ENCODE results near the gene PNKP.

PNKP gene

DNA sequence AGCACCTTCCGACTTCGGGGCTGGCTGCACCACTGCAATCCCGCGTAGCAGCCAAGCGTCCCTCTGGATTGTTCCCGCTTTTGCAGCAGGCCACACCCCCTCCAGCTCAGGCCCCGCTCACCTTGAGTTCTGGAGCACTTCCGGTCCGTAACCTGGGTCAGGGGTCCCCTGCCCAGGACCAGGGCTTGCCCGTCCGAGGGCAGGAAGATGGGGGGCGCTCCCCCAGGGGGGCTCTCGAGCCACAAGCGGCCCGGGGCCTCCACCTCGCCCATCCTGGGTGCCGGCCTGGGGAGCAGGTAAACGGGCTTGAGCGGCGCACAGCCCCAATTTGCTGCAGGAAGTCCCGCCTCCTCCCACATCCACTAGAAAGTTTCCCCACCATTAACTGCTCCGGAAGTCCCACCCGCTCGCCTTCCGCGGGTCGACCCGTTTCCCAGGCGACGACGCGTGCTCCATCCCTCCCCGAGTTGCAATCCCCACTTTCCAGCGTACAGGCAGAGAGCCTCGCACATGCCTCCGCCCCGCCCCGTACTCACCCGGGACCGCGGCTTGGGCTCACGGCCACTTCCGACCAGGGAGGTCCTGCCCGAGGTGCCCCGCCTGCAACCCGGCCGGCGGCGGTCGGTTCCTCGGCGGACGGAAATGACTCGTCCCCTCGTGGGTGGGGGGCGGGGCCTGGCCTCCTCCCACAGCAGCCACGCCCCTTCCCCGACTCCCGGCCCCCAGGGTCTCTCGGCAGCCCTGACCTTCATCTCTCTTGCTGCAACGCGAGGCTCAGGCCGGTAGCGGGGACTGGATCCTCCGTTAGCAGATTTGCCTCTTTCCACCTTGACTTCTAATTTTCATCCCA is at the start of gene PNKP:
Gene PNKP, minus strand, starts transcription at position 644 of the 850 bp plus-strand sequence. Its CDS starts 372 bp downstream, at position 272.
- DNase-seq, result peak; percentile 78 to 91 (median 85)

DNA sequence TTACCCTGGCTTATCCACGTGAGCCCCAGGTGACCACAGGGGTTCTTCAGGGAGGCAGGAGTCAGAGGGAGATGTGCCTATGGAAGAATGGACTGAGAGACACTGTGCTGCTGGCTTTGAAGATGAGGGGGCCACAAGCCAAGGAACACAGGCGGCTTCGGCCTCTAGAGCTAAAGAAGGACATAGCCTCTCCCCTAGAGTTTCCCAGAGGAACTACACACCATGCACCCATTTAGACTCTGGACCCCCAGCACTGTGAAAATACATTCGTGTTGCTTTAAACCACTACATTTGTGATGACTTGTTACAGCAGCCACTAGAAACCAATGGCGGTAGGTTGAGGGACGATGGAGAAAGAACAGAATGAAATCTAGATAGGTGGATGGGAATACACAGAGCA is 47.9 kb upstream of the PNKP start:
- no peak for DNase-seq

DNA sequence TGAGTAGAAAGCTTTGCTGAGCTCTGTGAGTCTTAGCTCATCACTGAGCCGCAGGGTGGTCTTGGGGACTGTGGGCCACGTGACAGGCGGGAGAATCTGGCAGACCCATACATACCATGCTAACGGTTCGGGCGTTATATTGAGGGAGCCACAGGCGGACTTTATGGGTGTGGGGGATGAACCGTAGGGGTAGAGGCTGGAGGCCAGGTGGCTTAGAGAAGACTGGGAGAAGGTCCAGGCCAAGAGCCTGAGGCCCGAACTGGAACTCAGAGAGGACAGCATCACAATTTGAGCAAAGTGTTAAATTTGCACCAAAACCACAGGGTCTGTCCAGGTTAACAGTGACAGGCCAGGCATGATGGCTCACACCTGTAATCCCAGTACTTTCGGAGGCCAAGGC is 46.3 kb upstream of the PNKP start:
- no peak for DNase-seq

DNA sequence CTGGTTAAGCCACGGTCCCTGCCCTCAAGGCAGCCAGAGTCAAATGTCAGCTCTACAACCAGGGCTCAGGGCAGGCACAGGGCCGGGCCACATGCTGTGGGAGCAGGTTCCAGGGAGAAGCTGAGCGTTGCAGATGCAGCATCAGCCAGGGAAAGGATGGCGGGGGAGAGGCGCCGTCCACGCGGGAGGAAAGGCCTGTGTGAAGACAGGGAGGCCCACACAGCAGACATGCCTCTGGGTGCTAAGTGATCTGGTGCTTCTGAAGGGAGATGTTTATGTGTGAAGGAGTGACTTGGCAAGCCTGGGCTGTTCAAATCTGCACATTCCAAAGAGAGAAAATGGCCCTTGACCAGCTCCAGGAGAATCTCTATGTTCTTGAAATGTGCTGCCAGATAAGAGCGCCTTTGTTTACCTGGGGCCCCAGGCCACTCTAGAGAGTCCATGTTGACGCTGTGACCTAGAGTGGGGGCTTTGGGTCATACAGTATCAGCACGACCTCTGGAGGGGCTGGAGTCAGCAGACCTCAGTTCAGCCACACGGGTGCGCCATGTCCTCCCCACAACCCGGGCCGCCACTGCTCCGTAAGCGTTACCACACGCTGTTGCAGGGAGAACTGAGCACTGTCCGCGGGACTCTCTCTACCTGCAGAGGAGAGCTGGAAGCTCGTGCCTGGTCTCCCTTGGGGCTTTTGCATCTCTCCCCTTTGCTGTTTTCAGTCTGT is 45.7 kb upstream of the PNKP start:
- no peak for DNase-seq

DNA sequence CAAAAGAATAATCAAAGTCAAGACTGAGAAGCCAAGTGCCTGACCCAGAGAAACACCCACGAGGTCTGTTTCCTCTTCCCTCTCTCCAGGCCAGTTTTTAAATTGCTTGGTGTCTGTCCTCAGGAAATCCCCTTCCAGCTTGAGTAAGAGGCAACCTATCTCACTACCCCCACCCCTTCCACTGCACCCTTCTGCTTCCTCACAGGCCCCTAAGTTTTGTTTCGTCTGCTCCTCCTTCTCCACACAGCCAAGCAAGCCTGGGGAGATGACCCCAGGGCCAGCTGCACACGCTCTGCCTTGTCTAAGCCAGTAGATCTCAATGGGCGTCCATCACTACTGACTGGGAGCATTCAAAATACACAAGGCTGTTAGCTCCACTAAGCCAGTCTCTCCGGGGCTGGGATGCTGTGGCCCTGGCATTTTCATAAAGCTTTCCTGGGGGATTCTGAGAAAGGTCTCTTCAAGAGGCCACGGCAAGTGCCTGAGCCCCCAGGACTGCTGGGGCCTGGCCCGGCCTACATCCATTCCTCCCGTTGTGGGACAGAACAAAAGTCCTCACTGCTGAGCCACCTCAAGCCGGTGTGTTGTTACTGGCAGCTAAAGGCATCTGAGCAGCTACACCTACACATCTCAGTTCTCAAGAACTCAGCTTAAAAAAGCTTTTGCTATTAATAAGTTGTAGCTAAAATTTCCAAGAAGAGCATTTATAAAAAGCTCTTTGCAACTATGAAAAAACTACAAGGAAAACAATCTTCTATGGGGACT is 44.2 kb upstream of the PNKP start:
- no peak for DNase-seq

DNA sequence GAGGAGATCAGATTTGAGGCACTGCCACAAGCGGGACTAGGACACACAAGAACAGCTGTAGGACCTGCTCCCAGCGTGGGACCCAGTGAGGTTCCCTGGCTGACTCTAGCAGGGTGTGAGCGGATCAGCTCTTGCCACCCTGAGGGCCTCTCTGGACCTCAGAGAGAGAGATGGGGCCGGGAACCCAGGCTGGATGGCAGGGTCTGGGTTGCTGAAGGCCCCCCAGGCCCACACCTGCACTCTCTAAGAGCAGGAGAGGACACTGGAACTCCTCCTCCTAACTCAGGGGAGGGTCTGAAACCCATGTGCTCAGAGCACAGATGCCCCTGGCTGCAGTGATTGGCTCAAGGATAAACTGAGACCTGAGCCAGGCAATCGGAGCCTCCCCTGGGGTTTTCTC is 42.8 kb upstream of the PNKP start:
- DNase-seq, result no peak

DNA sequence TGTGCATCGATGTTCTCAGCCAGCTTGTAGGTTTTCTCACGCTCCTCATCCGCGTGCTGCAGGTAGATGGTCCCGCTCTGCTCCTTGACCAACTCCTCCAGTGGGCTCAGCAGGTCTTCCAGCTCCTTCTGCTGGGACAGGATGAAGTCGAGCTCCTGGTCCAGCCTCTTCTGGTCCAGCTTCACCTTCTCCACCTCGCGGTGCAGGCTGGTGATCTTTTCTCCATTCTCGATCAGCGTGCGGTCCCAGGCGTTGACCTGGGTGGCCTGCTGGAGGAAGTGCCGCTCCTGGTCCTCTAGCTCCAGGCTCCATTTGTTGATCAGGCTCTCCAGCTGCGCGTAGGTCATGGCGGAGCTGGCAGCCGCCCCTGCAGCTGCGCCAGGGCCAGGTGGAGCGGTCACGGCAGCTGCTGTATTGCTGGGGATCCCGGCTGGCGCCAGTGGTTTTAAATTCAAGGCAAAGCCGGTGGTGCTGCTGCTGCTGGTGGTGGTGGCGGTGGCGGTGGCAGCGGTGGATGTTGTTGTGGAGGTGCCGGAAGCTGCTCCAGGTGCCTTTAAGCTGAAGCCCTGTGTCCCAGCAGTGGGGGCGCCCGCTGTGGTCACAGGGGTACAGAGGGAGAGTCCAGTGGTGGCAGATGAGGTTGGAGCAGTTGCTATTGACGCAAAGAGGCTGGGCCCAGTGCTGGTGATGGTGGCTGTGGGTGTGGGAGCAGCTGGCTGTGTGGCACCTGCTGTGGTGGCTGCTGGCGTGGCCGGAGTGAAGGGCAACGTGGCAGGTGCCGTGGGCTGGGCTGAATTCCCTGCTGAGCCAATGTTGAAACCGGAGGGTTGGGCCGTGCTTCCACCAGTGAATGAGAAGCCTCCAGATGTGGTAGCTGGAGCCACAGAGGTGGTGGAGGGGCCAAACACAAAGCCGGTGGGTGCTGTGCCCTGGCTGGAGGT is 41.4 kb upstream of the PNKP start:
- DNase-seq, result no peak

DNA sequence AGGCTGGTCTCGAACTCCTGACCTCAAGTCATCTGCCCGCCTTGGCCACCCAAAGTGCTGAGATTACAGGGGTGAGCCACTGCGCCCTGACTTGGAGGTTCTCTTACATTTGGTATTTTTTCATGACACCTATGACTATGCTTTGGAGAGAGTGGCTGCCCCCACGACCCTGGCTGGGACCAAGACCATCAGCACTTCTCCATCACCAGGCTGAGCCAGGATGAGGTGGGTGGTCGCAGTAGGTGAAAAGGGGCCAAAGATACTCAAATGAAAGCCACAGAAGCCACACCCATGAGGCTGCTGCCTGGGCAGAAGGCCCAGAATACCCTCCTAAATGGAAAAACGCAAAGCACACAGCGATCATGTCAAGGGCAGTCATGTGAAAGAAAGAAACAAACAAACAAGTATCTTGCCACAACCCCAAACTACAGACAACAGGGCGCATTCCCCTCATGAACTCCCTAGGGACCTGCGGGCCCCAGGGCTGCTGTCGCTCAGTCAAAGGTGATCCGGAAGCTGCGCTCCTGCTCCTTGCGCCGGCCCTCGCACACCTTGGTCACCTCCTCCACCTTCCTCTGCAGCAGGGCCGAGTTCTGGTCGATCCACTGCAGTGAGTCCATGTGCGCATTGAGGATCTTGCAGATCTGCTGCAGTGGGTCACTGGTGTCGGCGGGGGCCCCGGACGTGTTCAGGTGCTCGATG is 40.5 kb upstream of the PNKP start:
- DNase-seq, result no peak

DNA sequence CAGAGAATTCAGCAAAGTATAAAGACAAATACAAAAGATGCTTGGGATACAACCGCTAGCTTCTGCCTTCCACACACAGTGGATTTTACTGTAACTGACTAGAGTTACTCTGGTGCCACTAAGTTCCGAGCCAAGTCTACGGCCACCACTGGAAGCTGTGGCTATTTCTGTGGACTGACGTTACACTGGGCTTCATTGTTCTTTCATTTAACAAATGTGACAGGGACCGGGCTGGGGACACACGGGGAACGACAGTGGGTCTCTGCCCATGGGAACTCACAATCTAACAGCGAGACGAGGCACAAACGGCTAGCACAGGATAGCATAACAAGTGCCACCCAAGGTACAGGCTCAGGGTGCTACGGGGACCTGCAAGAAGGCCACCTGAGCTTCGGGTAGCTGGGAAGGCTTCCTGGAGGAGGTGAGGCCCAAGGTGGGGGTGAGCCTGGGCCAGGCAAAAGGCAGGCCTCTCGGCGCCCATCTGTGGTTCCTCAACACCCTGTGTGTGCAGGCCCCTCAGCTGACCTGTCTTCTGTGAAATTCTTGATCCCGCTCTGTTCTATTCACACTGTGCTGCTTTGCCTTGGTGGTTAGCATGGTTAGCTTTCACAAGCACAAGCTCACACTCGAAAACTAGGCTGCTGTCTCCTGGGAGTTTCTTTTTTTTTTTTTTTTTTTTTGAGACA is 39.6 kb upstream of the PNKP start:
- no peak for DNase-seq

DNA sequence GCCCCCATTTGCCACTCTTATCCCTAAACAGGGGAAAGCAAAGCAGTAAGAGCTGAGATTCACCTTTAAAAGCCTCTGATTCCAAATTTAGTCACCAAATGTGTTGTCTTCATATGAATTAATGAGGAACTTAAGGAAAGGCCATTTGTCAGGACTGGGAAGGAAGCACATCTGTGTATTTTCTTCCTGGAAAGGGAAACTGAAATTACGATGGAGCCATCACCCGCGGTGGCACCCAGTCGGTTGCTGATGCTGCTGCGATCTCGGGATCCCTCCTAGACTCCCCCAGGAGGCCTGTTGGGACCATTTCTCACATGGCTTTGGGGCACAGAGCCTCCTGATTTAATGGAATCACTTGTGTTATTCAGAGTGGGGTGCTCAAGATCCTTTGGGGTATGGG is 36.8 kb upstream of the PNKP start:
- DNase-seq, result no peak

DNA sequence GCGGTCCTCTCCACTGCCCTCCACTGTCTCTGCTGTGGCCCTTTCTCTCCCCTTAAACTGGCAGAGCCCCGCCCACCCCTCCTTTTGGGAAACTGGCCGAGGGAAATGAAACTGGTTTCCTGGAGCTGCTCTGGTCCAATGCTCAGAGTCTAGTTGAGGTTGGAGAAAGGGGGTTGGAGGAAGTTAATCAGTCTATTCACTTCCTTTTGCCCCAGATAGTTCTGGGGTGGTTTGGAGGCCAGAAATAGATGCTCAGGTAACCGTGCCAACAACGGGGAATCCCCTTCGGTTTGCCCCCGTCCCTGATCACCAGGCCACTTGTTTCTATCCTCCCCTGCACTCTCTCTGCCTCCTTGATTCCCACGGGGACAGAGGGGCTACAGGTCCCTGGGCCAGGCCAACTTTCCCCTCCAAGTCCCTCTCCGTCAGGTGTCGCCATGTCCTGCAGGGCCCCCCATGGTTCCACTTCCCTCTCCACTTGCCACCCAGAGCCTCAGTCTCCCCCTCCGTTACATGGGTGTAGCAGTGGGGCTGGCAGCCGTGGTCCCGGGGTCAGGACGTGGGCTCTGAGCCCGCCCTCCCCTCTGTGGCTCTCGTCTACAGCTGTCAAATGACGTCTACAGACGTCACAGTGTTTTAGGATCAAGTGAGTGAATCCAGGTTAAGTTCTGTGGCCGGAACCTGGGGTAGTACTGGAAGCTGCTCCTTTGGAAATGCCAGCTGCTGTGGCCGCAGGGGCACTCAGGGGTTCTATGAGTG is 29.7 kb upstream of the PNKP start, which contains the start of gene IL4I1:
Gene IL4I1, minus strand, starts transcription at position 25 of the 759 bp plus-strand sequence. CDS start 727 bp downstream, outside the sequence.
- peak in 4 of 6 experiments; percentile 23 to 42 (median 31) for DNase-seq

DNA sequence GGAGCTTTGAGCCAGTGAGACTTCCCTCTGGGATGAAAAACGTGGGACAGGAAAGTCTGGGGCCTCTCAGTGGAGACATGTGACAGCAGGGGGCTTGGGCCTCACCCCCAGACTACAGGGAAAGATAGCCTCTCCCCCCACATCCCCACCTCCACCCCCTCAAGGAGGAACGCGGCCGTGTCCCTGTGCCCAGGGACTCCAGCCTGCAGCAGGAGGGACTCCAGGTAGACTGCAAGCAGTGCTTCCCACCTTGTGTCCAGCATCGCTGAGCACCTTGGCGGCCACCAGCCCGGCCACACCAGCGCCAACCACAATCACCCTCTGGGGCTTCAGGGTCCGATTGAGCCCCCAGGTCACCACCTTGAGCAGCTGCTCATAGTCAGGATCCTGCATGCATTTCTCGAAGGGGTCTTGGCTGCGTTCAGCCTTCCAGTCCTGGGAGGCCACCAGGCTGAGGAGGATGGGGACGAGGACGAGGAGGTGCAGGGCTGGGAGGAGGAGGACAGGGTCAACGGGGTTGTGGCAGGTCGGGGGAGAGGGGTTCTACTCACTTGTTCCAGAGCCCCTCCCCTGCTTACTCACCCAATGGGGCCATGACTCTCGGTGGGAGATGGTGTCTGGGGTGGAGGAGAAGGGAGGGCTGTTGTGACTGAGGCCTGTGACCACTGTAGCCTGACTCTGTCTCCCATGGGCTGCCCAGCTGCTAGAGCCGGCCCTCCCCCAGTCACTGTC is 28.4 kb upstream of the PNKP start:
- no peak for DNase-seq

DNA sequence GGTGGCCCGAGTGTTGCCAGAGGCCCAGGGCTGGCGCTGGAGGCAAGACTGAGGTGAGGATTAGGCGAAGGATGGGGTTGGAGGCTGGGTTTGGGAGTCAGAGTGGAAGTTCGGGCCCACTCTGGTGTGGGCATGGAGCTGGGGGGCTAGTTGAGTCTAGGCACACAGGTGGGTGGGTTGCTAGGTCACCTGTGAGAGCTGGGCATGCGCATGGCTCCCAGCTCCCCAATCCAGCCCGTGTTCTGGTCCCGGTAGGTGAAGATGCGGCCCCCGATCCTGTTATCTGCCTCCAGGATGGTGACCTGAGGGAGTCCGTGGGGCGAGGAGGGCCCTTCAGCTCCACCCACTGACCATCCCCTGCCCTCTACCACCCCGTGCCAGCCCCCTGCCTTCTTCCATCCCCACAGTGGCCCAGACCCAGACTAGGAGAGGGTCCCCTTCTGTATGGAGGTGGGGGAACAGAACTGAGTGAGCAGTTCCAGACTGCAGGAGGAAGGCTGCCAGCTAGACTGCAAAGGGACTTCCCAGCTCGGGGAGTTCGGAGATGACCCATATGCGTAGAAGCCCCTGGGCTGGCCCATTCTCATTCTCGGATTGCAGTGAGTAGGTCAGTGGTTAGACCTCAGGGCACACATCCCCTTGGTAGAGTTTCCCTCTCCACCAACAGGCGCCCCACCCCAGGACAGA is 27.6 kb upstream of the PNKP start:
- no peak for DNase-seq

DNA sequence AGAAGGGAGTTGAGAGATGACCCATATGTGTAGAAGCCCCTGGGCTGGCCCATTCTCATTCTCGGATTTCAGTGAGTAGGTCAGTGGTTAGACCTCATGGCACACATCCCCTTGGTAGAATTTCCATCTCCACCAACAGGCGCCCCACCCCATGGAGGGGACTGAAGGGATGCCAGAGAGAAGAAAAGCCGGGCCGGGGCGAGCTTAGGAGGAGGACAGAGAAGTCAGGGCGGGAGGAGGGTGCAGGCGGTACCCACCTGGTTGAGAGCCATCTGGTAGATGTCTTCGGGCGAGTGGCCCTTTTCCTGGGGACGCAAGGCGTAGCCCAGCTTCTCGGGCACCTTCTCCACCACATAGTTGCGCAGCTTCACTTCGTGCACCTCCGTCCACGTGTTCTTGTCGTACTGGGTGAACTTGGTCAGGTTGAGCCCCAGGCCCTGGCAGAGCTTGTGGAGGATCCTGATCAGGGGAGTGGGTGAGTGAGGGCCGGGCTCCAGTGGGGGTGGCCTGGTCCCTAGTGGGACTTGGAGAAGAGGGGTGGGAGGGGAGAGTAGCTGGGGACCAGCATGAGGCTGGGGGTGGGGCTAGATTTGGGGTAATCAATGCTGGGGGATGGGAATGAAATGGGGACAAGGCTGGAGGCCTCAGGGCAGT is 26.8 kb upstream of the PNKP start:
- DNase-seq, result no peak

DNA sequence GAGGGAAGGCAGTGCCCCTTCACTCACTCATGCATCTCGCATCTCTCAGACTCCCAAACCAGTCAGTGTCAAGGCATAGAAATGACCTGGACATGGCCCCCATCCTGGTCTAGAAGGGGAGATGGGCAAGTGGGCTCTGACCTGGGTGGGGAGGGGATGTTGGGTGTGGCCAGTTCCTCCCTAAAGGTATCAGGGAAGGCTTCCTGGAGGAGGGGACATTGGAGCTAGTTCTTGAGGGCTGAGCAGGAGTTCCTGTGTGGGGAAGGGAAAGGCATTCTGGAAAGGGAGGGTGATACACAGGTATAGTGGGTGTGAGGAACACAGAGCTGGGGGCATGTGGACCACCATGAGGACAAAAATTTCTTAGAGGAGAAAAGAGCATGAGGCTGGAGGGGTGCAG is 25.3 kb upstream of the PNKP start:
- DNase-seq, result no peak

DNA sequence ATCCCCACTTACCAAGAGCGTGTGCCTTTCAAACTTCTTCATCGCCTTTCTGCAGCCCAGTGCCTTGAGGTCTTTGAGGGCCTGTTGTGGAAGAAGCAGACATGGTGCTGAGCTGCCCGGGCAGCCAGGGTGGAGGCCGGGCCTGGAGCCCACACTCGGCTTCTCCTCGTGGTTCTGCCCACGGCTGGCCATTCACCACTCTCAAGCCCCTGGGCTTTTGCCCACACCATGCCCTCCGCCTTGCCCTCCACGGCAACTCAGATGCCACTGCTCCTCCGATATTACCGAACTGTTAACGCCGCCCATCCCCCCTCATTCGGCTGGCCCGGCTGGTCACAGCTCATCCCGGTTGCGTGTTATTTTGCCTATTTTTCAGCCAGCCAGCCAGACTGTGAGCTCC is 24.0 kb upstream of the PNKP start:
- DNase-seq, result no peak

DNA sequence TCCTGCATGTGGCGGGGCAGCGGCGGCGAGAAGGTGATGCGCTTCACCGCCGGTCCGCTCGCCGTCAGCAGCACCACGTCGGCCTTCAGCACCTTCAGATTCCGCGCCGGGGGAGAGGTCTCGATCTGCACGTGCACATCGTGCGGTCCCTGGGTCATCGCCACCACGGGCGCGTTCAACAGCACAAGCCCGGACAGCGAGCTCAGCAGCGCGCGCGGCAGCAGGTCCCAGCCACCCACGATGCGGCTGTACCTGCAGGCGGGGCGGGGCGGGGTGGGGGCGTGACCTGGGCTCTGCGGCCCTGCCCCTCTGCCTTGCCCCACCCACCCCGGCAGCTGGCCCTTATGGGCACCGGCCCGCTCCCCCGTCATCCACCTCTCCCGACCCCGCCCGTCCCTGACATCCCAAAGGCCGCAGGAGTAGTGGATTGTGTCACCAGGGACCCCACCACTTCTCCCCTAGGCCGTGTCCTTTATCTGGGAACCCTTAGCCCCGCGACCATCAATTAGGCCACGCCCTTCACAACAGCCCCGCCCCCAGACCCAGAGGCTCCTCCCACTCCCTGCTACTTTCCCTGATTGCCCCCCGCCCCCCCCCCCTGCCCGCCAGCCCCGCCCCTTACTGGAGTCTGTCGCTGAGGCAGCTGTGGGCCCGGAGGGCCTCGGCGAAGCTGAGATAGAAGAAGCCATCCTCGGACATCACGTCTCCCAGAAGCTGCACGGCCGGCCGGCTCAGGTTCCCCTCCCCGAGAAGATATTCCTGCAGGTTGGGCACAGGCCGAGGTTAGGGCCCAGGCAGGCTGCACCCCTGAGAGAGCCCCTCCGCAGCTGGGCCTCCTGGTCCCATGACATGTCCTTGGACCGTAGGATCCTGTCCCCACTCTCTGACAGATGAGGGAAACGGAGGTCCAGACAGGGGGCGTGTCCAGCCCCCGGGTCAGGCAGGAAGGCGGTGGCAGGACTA is 23.3 kb upstream of the PNKP start:
- peak; percentile 40 to 79 (median 68) for DNase-seq

Measured in stimulated activated naive CD4-positive, alpha-beta T cell (primary cell).